Inflammatory macrophage treated with lipopolysaccharide for 1 hour (primary cell): ENCODE measurements around the gene RNF181.
"Not testable (repeated sequence)": the region's sequence is repeated elsewhere in the genome, so short reads cannot be mapped to it uniquely, and the experiment has no call there.

ENCODE experiments used
- DNase-seq, 2 donors: peaks; one replicate each; pipeline ENCODE4 v3.0.0-alpha.2; 2020 to 2022

RNF181 gene, protein sequence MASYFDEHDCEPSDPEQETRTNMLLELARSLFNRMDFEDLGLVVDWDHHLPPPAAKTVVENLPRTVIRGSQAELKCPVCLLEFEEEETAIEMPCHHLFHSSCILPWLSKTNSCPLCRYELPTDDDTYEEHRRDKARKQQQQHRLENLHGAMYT

DNA sequence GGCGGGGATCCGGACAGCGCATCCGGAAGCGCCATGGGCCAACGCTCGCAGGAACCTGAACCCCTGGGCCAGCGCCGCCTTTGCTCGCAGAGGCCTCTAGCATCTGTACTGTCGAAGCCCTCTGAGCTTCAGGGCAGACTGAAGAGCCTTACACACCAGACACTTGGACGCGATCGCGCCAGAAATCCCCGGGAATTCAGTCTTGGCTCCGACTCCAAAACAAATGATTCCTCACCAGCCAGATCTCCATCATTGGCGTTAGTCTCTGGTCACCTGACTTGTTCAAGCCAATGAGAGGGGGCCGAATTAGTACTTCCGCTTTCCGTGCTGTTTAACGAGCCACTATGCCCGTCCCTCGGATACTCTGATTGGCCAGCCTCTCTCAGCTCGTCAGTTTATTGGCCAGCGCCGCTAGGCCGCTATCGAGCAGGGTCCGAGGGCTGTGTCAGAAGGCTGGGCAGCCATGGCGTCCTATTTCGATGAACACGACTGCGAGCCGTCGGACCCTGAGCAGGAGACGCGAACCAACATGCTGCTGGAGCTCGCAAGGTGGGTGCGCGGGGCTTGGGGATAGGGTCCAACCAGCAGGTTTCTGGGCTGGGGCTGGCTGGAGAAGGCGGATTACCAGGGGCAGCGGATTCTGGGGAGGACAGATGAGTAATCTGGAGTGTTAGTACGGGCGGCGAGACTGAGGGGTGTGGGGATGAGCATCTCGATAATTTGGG, at the start of gene RNF181:
RNF181 (plus strand) TSS at position 445 of the 725 bp plus-strand sequence; CDS start at position 464, 19 bp downstream.
- peak; percentile 95 to 99 for DNase-seq

DNA sequence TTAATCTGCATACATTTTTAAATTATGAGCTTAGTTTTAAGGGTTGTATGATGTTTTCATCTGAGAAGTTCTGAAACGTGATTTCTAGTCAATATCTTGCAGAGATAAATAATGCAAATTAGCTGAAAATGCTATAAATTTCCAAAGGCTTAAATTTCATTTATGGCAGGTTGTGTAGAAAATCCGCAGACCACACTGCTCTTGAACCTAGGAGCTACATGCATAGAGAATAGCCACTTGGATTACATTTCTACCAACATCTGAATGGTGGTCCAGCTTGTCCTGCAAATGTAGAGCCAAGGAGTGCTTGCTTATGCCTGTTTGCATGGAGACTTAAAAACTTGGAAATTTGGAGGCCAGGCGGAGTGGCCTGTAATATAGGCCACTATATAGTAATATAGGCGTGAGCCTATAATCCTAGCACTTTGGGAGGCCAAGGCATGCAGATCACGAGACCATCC, 49.7 kb upstream of the RNF181 start:
- DNase-seq = no peak

DNA sequence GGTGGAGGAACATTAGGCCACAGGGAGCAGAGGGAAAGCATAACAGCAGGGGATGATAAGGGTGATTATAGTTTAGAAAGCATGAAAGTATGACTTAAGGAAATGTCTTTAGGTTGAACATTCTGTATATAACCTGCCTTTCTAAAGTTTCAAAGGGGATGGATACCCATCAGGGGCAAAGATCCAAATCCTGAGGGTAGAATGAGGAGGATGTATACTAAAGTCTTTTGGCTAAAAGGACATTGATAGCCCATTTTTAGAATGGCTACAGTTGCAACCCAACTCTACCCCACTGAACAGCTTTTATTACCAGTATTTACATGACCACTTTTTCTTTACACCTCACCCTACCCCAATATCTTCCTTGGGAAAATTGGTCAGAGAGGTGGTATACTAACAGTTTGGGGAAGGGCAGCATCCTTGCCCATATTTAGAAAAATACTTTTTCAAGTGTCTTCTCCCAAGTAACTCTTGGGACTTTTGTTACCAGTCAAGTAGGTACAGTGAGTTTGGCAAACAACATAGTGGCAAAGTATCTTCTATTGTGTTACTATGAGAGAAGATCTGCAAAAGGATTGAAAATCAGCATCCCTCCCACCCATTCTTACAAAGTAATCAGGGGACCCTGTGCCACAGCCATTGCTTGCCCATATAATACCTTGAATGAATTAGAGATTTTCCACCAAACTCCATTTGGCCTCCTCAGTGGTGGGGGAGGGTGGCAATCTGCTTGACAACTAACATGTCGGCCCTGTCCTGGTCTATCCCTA, 48.3 kb upstream of the RNF181 start:
- DNase-seq = no peak

DNA sequence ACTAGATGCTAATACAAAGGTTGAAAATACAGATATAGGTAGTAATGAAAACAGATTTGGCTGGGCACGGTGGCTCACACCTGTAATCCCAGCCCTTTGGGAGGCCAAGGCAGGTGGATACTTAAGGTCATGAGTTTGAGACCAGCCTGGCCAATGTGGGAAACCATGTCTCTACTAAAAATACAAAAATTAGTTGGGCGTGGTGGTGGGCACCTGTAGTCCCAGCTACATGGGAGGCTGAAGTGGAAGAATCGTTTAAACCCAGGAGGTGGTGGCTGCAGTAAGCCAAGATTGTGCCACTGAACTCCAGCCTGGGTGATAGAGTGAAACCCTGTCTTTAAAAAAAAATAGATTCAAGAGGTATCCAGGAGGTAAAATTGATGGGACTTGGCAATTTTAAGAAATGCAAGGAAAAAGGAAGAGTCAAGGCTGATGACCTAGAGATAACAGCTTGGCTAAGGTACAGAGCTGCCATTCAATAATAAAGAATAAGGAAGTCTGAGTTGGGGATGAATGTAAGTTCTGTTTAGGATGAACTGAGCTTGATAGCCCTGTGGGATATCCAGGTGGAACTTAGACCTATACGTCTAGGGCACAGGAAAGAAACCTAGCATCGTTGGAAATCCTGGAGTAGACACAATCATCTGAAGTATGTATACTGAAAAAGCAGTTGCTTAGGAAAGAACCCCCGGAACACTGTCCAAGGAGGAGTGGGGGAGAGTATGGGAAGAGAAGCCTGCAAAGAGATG, 47.5 kb upstream of the RNF181 start:
- no peak for DNase-seq

DNA sequence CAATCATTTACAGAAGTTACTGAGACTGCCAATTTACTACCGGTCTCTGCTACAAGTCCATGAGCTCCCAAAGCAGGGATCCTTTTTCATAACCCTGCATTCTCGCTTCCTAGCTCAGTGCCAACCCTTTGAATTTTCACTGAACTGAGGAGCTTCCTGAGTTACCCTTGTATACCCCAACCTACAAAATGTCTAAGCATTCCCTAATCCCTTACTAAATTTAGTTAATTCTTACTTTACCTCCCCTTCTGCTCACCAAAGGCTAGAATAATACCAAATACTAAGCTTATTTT, 47.0 kb upstream of the RNF181 start:
- DNase-seq = no peak

DNA sequence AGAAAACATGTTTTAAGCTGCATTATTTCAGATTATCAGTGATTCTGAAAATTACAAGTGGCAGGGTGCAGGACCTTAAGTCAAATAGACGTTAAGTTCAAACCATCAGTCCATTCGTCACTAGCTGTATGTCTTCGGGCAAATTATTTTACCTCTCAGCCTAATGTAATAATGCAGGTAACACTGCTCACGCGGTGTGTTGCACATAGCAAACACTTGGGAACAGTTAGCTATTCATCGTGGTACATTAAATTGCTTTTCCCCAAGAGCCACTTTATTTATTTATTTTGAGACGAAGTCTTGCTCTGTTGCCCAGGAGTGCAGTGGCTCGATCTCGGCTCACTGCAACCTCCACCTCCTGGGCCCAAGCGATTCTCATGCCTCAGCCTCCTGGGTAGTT, 46.5 kb upstream of the RNF181 start:
- DNase-seq = no peak

DNA sequence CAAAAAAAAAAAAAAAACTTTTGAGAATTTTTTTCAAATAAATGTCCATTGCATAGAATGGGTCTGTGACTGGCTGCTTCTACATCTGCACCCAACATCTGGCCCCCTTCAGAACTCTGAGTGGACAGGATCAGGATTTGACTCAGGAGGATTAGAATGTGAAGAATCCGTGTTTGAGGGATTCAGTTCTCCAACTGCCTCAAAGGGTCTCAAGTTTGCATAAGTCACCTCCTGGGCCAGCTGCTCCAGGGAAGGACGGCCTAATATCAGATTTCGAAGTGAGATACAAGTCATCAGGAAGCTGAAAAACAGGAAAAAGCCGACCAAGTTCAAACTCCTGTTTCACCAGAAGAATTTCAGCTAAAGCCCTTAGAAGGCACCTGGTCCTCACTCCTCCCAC, 45.7 kb upstream of the RNF181 start:
- DNase-seq = no peak

DNA sequence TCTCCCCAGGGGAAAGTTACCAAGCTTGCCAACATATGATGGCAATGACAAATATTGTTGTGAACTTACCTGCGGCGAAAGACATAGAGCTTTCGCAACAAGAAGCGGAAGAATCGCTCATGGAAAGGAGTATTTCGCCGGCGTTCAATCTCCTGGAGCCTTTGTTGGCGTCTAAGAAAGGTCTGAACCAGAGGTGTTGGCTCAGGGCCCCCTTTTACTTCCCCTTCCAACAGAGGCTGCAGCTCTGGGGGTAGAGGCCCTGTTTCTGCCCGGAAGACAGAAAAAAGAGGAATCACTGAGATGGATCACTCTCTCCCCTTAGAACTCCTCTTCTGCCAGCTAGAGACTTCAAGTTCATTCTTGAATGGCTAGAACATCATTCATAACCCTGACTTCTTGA, 45.1 kb upstream of the RNF181 start:
- DNase-seq = peak in 1 of 2 donors; percentile 40

DNA sequence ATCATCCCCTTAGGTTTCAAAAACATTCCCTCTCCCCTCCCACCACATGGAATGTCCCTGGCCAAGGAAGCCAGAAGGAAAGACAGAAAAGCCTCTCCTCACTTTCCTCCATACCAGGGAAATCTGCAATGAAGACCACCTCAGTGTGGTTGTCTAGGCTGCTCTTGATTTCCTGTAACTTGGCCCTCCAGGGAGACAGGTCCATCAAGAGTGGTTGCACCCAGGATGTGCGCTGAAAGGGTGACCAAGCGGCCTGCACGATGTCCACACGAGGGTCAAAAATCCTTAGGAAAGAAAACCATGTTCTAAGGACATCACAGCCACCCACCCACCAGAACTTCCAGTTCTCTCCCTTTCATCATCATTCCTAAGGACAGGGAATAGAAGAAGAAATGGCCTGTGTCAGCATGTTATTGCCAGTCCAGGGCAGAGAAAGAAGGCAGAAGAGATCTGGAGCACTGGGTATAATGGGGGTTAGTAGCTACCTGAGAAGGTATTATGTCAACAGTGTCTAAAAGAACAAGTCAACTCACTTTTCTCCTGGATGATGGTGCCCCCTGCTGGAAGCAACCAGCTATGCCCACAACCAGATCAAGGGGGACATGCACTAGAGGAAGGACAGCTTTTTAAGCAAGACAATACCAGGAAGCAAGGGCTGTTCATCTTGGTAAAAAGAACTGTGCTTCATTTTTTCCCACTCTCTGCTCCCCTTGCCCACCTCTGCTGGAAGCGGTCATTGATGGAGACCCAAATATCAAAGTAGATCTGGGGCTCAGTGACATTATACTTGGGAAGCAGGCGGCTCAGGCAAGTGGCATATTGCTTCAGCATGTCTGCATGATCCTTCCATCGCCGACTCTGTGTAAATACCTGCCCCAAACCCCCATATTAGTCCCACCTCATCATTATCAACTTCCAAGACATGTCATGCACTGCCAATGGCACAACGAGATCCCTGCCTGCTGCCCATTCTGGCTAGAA, 43.6 kb upstream of the RNF181 start:
- DNase-seq = peak; percentile 63 to 95

DNA sequence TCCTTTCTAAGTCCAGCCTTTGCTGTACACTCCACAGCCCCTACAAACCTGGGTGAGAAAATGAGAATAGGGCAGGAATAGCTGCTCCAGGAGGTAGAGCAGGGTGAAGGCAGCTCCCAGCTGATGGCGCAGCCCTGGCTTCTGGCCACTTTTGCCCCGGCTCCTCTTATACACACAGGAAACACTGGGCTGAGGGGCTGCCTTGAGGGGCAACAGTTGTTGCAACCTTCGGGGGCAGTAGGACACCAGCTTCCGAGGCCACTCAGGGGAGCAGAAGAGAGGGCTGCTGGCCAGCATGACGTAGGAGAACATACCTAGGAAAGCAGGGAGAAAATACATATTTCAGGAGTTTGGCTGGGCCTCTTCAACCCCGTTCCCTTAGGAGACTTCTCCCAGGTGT, 42.4 kb upstream of the RNF181 start:
- DNase-seq = no peak

DNA sequence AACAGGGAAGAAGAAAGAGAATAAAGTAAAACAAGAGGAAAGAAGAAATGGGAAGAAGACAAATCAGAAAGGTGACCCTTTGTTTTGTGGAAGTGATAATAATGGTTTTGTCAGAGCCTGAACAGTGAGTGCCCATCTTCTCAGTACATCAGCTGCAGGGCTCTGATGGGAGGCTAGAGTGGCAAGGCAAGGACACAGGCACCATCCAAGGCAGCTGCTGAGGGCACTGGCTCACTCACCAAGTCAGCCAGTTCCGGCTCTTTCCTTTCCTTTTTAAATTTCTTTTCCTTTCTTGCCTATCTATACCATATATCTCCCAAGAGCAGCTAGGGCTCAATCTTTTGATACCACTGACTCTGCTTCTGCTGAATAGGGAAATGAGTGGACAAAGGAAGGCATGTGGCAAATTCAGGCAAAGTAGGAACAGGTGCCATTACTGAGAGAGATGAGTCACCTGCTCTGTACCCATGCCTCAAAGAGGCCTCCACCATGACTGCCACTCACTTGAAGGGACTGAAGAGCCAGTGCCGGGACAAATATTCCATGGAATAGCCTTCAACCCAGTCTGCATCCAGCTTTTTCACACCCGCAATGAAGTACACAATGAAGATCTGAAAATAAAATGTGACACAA, 40.4 kb upstream of the RNF181 start:
- no peak for DNase-seq

DNA sequence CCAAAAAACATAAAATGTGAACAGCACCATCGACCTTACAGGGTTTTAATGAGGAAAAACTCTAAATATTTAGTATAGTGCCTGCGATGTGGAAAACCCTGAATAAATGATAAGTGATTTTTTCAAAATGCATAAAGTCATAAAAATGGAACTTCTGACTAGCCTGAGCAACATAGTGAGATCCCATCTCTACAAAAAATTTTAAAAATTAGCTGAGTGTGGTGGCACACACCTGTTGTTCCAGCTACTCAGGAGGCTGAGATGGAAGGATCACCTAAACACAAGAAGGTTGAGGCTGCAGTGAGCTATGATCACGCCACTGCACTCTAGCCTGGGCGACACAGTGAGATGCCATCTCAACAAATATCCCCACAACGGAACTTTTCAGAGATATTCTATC, 38.4 kb upstream of the RNF181 start:
- DNase-seq = no peak

DNA sequence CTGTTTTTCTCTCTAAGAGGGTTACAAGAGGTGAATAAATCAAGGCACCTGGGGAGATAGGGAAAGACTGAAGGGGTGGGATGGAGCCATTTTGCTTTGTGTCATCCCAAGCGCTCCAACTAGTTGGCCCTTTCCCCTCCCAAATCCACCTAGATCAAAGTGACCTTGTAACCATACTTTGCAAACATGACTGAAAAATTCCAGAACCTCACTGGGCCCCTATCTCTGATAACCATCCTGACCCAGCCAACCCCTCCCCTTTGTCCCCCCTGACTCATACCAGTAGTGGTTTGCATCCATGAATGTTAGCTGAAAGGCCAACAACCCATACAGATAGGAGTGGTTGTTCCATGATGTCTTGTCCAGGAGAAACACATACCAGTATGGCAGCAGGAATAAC, 37.4 kb upstream of the RNF181 start:
- DNase-seq = no peak

DNA sequence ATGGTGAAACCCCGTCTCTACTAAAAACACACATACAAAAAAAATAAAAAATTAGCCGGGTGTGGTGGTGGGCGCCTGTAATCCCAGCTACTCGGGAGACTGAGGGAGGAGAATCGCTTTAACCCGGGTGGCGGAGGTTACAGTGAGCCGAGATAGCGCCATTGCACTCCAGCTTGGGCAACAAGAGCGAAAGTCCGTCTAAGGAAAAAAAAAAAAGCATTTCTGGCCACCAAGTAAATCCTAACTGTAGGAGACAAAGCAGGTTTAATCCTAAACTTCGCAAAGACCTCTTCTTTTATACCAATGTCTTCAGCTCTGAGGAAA, 35.2 kb upstream of the RNF181 start:
- not testable (repeated sequence) for DNase-seq

DNA sequence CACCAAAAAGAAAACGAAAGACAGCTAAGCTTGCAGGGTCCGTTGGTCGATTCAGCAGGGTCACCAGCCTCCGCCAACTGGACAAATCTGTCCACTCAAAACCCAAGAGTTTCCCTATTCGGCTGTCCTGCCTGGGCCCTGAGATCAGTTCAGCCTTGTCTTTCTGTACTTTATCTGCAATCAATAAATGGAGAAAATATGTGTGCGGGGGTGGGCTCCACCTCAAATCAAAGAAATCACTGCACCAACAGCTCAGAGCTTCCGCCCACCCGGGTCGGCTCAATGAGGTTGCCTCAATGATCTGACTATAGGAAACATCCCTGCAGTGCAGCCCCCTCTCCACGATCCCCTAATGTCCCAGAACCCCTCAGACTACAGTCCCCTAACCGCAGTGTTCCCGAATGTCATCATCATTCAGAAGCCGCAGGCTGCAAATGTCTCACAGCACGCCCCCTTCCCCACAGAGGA, 34.7 kb upstream of the RNF181 start:
- DNase-seq = no peak

DNA sequence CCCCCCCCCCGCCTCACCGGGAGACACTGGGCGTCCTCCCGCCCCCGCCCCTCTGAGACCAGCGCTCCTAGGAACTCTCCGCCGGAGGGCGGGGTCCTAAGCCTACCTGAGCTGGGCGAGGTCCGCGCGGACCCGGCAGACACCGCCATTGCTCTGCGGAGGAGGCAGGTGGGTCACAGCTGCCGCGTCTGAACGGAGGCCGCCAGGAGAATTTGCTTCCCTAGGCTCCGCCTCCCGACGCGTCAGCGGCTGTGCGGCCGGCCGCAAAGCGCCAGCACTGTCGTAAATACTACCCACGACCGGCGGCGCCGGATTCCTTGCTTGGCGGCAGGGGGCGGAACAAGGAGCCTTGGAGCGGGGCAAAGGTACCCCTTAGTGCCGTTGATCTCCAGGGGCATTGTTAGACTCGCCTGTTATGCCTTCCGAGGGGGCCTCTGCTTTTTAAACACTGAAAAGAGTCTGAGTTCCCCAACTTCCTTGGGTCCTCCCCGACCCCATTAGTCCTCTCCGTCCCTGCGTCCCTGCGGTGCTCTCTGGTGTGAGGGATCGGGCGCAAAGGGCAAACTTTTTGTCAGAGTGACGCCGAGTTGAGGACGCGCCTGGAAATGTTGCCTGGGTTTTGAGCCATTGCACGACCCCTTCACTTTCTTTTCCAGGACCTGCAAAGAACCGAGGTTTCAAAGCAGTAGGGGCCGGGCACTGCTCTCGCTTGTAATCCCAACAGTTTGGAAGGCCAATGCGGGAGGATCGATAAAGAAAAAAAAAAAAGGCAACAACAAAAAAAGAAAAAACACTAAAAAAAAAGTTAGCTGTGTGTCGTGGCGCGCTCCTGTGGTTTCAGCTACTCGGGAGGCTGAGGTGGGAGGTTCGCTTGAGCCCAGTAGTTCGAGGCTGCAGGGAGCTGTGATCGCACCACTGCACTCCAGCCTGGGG, 34.0 kb upstream of the RNF181 start, which contains the start of gene GGCX:
GGCX (minus strand) TSS at position 214 of the 933 bp plus-strand sequence; CDS start at position 149, 65 bp downstream.
- peak; percentile 92 to 96 for DNase-seq

DNA sequence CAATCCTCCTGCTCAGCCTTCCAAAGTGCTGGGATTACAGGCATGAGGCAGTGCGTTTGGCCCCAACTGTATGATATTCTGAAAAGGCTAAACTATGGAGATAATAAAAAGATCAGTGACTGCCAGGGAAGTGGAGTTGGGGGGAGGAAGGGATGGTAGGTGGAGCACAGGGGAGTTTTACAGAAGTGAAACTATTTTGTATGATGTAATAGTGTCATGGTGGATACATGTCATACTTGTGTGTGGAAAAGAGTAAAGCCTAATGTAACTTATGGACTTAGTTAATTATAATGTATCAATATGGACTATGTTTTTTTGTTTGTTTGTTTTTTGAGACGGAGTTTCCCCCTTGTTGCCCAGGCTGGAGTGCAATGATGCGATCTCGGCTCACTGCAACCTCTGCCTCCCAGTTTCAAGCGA, 31.4 kb upstream of the RNF181 start:
- peak; percentile 85 to 90 for DNase-seq

DNA sequence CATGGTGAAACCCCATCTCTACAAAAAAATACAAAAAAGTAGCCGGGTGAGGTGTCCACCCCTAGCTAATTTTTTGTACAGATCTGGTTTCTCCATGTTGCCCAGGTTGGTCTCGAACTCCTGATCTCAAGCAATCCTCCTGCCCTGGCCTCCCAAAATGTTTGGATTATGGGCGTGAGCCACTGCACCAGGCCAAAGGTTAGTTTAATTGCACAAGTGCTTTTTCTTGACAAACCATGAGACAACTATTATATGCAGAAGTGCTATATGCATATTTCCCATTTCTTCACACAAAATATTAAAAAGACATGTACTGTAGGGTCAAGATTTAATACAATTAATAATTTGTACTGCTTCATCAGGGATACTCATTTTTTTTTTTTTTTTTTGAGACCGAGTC, 29.3 kb upstream of the RNF181 start:
- no peak for DNase-seq

DNA sequence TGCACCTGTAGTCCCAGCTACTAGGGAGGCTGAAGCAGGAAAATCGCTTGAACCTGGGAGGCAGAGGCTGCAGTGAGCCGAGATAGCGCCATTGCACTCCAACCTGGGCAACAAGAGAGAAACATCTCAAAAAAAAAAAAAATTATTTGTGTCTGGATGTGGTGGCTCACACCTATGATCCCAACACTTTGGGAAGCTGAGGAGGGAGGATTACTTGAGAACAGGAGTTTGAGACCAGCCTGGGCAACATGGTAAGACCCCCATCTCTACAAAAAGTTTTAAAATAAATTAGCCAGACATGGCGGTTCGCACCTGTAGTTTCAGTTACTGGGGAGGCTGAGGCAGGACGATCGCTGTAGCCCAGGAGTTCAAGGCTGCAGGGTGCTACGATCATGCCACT, 19.8 kb upstream of the RNF181 start:
- DNase-seq = no peak

DNA sequence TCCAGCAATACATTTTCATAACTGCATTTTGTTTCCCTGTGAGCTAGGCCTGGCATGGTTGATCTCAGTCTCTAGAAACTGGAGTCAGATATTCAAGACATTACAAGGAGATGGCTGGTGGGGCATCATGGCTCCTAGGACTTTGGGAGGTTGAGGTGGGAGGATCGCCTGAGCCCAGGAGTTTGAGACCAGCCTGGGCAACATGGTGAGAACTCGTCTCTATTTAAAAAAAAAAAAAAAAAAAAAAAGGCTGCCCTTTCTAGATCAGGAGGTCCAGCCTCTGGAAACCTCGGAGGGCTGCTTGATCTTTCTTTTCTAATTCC, 18.5 kb upstream of the RNF181 start:
- no peak for DNase-seq
